HEK293 (cell line): Measurements from ENCODE around the gene CD9.

Experiments used
- HOXA7 ChIP-seq: sonication (generic); formaldehyde crosslinking; IDR thresholded peaks from 2 replicates; pipeline ENCODE4 v1.8.1; 2022; ENCODE audit warnings: missing genetic modification reagents, borderline replicate concordance
- KLF1 ChIP-seq: fragments of 450-650 bp; formaldehyde crosslinking; IDR thresholded peaks from 2 replicates; pipeline ENCODE4 v1.5.1; 2016; ENCODE audit warnings: missing biosample characterization, missing genetic modification characterization
- KLF16 ChIP-seq: fragments of 450-650 bp; formaldehyde crosslinking; IDR thresholded peaks from 2 replicates; pipeline ENCODE4 v1.5.1; 2017; ENCODE audit warnings: missing biosample characterization, missing genetic modification characterization
- PRDM1 ChIP-seq: fragments of 450-650 bp; formaldehyde crosslinking; IDR thresholded peaks from 2 replicates; pipeline ENCODE4; 2016; ENCODE audit warnings: missing biosample characterization, missing genetic modification characterization
- REPIN1 ChIP-seq: fragments of 450-650 bp; formaldehyde crosslinking; IDR thresholded peaks from 2 replicates; pipeline ENCODE4 v1.5.1; 2017; ENCODE audit warnings: missing biosample characterization, missing genetic modification characterization, low read depth
- SETDB1 ChIP-seq: IDR thresholded peaks from one replicate; pipeline ENCODE4 v1.6.1; 2017; ENCODE audit warnings: mild to moderate bottlenecking, low read length, moderate library complexity, mixed read lengths; ENCODE audit not compliant: insufficient read length
- ZBTB17 ChIP-seq: fragments of 450-650 bp; formaldehyde crosslinking; IDR thresholded peaks from 2 replicates; pipeline ENCODE4 v1.5.1; 2016; ENCODE audit warnings: missing biosample characterization, missing genetic modification characterization
- ZBTB20 ChIP-seq: fragments of 450-650 bp; formaldehyde crosslinking; IDR thresholded peaks from 2 replicates; pipeline ENCODE4 v1.5.1; 2016; ENCODE audit warnings: missing biosample characterization, missing genetic modification characterization
- ZBTB21 ChIP-seq: fragments of 450-650 bp; formaldehyde crosslinking; IDR thresholded peaks from 2 replicates; pipeline ENCODE4 v1.5.1; 2017; ENCODE audit warnings: missing biosample characterization, missing genetic modification characterization
- ZIC2 ChIP-seq: fragments of 450-650 bp; formaldehyde crosslinking; IDR thresholded peaks from 2 replicates; pipeline ENCODE4 v1.5.1; 2016; ENCODE audit warnings: missing biosample characterization, missing genetic modification characterization
- ZNF19 ChIP-seq: fragments of 450-650 bp; formaldehyde crosslinking; IDR thresholded peaks from 2 replicates; pipeline ENCODE4; 2016; ENCODE audit warnings: missing biosample characterization, missing genetic modification characterization, low read depth
- ZNF221 ChIP-seq: fragments of 450-650 bp; formaldehyde crosslinking; IDR thresholded peaks from 2 replicates; pipeline ENCODE4 v1.5.1; 2017; ENCODE audit warnings: missing biosample characterization, missing genetic modification characterization, borderline replicate concordance
- ZNF266 ChIP-seq: fragments of 450-650 bp; formaldehyde crosslinking; IDR thresholded peaks from 2 replicates; pipeline ENCODE4 v1.5.1; 2016; ENCODE audit warnings: missing biosample characterization, missing genetic modification characterization, low read depth
- ZNF280D ChIP-seq: fragments of 450-650 bp; formaldehyde crosslinking; IDR thresholded peaks from 2 replicates; pipeline ENCODE4 v1.5.1; 2016; ENCODE audit warnings: missing biosample characterization, missing genetic modification characterization
- ZNF292 ChIP-seq: fragments of 450-650 bp; formaldehyde crosslinking; IDR thresholded peaks from 2 replicates; pipeline ENCODE4 v1.5.1; 2016; ENCODE audit warnings: low read depth, missing biosample characterization, missing genetic modification characterization, borderline replicate concordance
- ZNF354C ChIP-seq: fragments of 450-650 bp; formaldehyde crosslinking; IDR thresholded peaks from 2 replicates; pipeline ENCODE4 v1.5.1; 2016; ENCODE audit warnings: missing biosample characterization, missing genetic modification characterization, low read depth, borderline replicate concordance
- ZNF362 ChIP-seq: fragments of 450-650 bp; formaldehyde crosslinking; IDR thresholded peaks from 2 replicates; pipeline ENCODE4 v1.5.1; 2016; ENCODE audit warnings: missing biosample characterization, missing genetic modification characterization
- ZNF366 ChIP-seq: fragments of 450-650 bp; formaldehyde crosslinking; conservative IDR thresholded peaks from 2 replicates; pipeline ENCODE4 v1.5.1; 2016; ENCODE audit warnings: missing biosample characterization, missing genetic modification characterization
- ZNF449 ChIP-seq: fragments of 450-650 bp; formaldehyde crosslinking; IDR thresholded peaks from 2 replicates; pipeline ENCODE4 v1.5.1; 2017; ENCODE audit warnings: missing biosample characterization, mild to moderate bottlenecking, missing genetic modification characterization, moderate library complexity
- ZNF48 ChIP-seq: fragments of 450-650 bp; formaldehyde crosslinking; IDR thresholded peaks from 2 replicates; pipeline ENCODE4 v1.5.1; 2016; ENCODE audit warnings: missing biosample characterization, missing genetic modification characterization
- ZNF501 ChIP-seq: fragments of 450-650 bp; formaldehyde crosslinking; IDR thresholded peaks from 2 replicates; pipeline ENCODE4 v1.5.1; 2016; ENCODE audit warnings: missing biosample characterization, missing genetic modification characterization
- ZNF544 ChIP-seq: fragments of 450-650 bp; formaldehyde crosslinking; IDR thresholded peaks from 2 replicates; pipeline ENCODE4 v1.5.0; 2017; ENCODE audit warnings: missing biosample characterization, missing genetic modification characterization
- ZNF600 ChIP-seq: fragments of 450-650 bp; formaldehyde crosslinking; IDR thresholded peaks from 2 replicates; pipeline ENCODE4 v1.5.1; 2016; ENCODE audit warnings: missing biosample characterization, missing genetic modification characterization
- ZNF610 ChIP-seq: fragments of 450-650 bp; formaldehyde crosslinking; IDR thresholded peaks from 2 replicates; pipeline ENCODE4 v1.5.1; 2016; ENCODE audit warnings: missing biosample characterization, missing genetic modification characterization, borderline replicate concordance
- ZSCAN5A ChIP-seq: fragments of 450-650 bp; formaldehyde crosslinking; IDR thresholded peaks from 2 replicates; pipeline ENCODE4 v1.5.1; 2016; ENCODE audit warnings: missing biosample characterization, missing genetic modification characterization
- TF ChIP-seq, protein P1 (sequence below): fragments of 450-650 bp; formaldehyde crosslinking; IDR thresholded peaks from 2 replicates; pipeline ENCODE4 v1.5.1; 2017; ENCODE audit warnings: missing biosample characterization, missing genetic modification characterization
- TF ChIP-seq, protein P2 (sequence below): fragments of 450-650 bp; formaldehyde crosslinking; IDR thresholded peaks from 2 replicates; pipeline ENCODE4 v1.5.1; 2016; ENCODE audit warnings: missing biosample characterization, missing genetic modification characterization
- TF ChIP-seq, protein P3 (sequence below): fragments of 450-650 bp; formaldehyde crosslinking; IDR thresholded peaks from 2 replicates; pipeline ENCODE4 v1.5.1; 2016; ENCODE audit warnings: missing biosample characterization, missing genetic modification characterization

The CD9 gene

GRCh38 chr12:6280053-6280469 lies 79.9 kb downstream of the CD9 start (continued):
- TF ChIP-seq ZNF292 (tag by site-specific recombination) (no peak), REPIN1 (tag by site-specific recombination) (no peak), ZNF48 (no peak), KLF16 (tag by site-specific recombination) (no peak), ZNF266 (tag by site-specific recombination) (no peak), PRDM1 (peak; percentile 86), ZBTB21 (tag by site-specific recombination) (0 out of 2 replicates have a peak, but pooled peaks have one; percentile 12), ZBTB20 (tag by site-specific recombination) (peak; percentile 25; the same call in 1 of the 2 replicates), ZNF221 (tag by site-specific recombination) (no peak), ZNF544 (no peak), ZNF280D (tag by site-specific recombination) (no peak), ZIC2 (tag by site-specific recombination) (peak; percentile 78), ZNF366 (peak; percentile 61), ZNF501 (tag by site-specific recombination) (no peak), SETDB1 (no peak), ZNF610 (no peak), KLF1 (tag by site-specific recombination) (peak; percentile 37; the same call in 1 of the 2 replicates), ZNF362 (tag by site-specific recombination) (no peak), HOXA7 (CRISPR knock-in tag) (no peak), ZBTB17 (tag by site-specific recombination) (no peak), ZSCAN5A (tag by site-specific recombination) (no peak), ZNF449 (no peak), ZNF354C (tag by site-specific recombination) (no peak), ZNF600 (peak; percentile 99), ZNF19 (tag by site-specific recombination) (no peak)
- TF ChIP-seq, protein P1, sequence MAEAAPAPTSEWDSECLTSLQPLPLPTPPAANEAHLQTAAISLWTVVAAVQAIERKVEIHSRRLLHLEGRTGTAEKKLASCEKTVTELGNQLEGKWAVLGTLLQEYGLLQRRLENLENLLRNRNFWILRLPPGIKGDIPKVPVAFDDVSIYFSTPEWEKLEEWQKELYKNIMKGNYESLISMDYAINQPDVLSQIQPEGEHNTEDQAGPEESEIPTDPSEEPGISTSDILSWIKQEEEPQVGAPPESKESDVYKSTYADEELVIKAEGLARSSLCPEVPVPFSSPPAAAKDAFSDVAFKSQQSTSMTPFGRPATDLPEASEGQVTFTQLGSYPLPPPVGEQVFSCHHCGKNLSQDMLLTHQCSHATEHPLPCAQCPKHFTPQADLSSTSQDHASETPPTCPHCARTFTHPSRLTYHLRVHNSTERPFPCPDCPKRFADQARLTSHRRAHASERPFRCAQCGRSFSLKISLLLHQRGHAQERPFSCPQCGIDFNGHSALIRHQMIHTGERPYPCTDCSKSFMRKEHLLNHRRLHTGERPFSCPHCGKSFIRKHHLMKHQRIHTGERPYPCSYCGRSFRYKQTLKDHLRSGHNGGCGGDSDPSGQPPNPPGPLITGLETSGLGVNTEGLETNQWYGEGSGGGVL = peak; percentile 35; the same call in 1 of the 2 replicates
- TF ChIP-seq, protein P2, sequence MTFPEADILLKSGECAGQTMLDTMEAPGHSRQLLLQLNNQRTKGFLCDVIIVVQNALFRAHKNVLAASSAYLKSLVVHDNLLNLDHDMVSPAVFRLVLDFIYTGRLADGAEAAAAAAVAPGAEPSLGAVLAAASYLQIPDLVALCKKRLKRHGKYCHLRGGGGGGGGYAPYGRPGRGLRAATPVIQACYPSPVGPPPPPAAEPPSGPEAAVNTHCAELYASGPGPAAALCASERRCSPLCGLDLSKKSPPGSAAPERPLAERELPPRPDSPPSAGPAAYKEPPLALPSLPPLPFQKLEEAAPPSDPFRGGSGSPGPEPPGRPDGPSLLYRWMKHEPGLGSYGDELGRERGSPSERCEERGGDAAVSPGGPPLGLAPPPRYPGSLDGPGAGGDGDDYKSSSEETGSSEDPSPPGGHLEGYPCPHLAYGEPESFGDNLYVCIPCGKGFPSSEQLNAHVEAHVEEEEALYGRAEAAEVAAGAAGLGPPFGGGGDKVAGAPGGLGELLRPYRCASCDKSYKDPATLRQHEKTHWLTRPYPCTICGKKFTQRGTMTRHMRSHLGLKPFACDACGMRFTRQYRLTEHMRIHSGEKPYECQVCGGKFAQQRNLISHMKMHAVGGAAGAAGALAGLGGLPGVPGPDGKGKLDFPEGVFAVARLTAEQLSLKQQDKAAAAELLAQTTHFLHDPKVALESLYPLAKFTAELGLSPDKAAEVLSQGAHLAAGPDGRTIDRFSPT (tag by site-specific recombination) = peak; percentile 63
- TF ChIP-seq, protein P3, sequence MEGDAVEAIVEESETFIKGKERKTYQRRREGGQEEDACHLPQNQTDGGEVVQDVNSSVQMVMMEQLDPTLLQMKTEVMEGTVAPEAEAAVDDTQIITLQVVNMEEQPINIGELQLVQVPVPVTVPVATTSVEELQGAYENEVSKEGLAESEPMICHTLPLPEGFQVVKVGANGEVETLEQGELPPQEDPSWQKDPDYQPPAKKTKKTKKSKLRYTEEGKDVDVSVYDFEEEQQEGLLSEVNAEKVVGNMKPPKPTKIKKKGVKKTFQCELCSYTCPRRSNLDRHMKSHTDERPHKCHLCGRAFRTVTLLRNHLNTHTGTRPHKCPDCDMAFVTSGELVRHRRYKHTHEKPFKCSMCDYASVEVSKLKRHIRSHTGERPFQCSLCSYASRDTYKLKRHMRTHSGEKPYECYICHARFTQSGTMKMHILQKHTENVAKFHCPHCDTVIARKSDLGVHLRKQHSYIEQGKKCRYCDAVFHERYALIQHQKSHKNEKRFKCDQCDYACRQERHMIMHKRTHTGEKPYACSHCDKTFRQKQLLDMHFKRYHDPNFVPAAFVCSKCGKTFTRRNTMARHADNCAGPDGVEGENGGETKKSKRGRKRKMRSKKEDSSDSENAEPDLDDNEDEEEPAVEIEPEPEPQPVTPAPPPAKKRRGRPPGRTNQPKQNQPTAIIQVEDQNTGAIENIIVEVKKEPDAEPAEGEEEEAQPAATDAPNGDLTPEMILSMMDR (tag by site-specific recombination) = no peak
